Lower leg skin (tissue), 4 donors: Measurements from ENCODE around the gene MCIDAS. TPM values are rescaled to one million over a fixed set of nuclear protein-coding genes. Genes with fewer than 3 reads are reported as not detected.
A peak's percentile ranks its signal among the peaks of the same experiment; 100 is the strongest.

Experiments used
- DNase-seq, 2 donors: peaks; one replicate each; pipeline ENCODE4 v3.0.0-alpha.2; 2019; ENCODE audit warnings: low spot score in 2 of 2
- H3K4me3 ChIP-seq: fragments of 200-600 bp; sonication (generic); 2 replicates; pipeline ENCODE4 v1.5.1; 2017; ENCODE audit warnings: mild to moderate bottlenecking, low read depth; ENCODE audit not compliant: poor library complexity, severe bottlenecking
- CTCF ChIP-seq, 3 donors: fragments of 450-650 bp; IDR thresholded peaks; one replicate each; pipeline ENCODE4 v1.5.1; 2016; ENCODE audit warnings: antibody characterized with exemption in 3 of 3, mild to moderate bottlenecking in 3 of 3, moderate library complexity in 2 of 3
- POLR2A ChIP-seq, 2 donors: fragments of 450-650 bp; IDR thresholded peaks; one replicate each; pipeline ENCODE4 v1.6.1; 2016 to 2017; ENCODE audit warnings: antibody characterized with exemption in 2 of 2, mild to moderate bottlenecking in 1 of 2, moderate library complexity in 1 of 2
- WGBS, 2 donors: methylation state at CpG; one replicate each; pipeline ENCODE4 v1.1.5; 2018; 5-methylcytosine and 5-hydroxymethylcytosine counted together
- intact Hi-C: fragments of 100-400 bp; cut with DNase I; formaldehyde crosslinking; loops from one replicate; pipeline ENCODE4 v1.15.0; 2023; ENCODE audit warnings: low total_unique reads
- total RNA-seq, 4 donors: library from RNA; depleted of rRNA; stranded (reverse); fragments of >200 nt; gene quantifications; one replicate each; pipeline ENCODE4 v1.1.0, GENCODE V29; 2016

The MCIDAS gene
- total RNA-seq, 4 donors from 2014 or later: not detected

GRCh38 chr5:55223812-55224240 is 3.3 kb downstream of the MCIDAS start:
- no peak overlapping the region for H3K4me3 ChIP-seq
- 69 to 71% methylated on average over 7 of the region's 7 CpGs for WGBS, 2 donors
- no peak for DNase-seq
- TF ChIP-seq CTCF (IDR thresholded peaks at IDR 0.05) (no peak), POLR2A (IDR thresholded peaks at IDR 0.05) (no peak)
- intact Hi-C loops: no loop called here

GRCh38 chr5:55222985-55223811 is 3.9 kb downstream of the MCIDAS start:
- 38 to 49% methylated on average over 49 to 53 of the region's 61 CpGs for WGBS, 2 donors
- H3K4me3 ChIP-seq: no peak overlapping the region
- DNase-seq: no peak
- TF ChIP-seq POLR2A (IDR thresholded peaks at IDR 0.05) (no peak), CTCF (IDR thresholded peaks at IDR 0.05) (no peak)
- intact Hi-C loops: no loop called here

GRCh38 chr5:55222092-55222984 is 4.8 kb downstream of the MCIDAS start:
- DNase-seq: no peak
- 35 to 45% methylated on average over 30 of the region's 30 CpGs for WGBS, 2 donors
- TF ChIP-seq CTCF (IDR thresholded peaks at IDR 0.05) (no peak), POLR2A (IDR thresholded peaks at IDR 0.05) (no peak)
- H3K4me3 ChIP-seq: no peak overlapping the region
- intact Hi-C loops: no loop called here

- intact Hi-C loops: no loop called here
These were observed 6.5 kb downstream of the MCIDAS start for GRCh38 chr5:55220433-55221185.

More at GRCh38 chr5:55220433-55221185, 6.5 kb downstream of the MCIDAS start:
- no peak for DNase-seq
- 5 to 6% methylated on average over 40 to 60 of the region's 62 CpGs for whole genome bisulfite sequencing, 2 donors
- H3K4me3 ChIP-seq: peak overlapping the region; percentile 1
- no peak for TF ChIP-seq CTCF (IDR thresholded peaks at IDR 0.05)
- TF ChIP-seq POLR2A (IDR thresholded peaks at IDR 0.05): no peak
